NT2/D1 (cell line): Measurements from ENCODE around the gene CCDC88C.

Experiments
- YY1 ChIP-seq: IDR thresholded peaks from 2 replicates; pipeline ENCODE4 v1.6.1; 2011; ENCODE audit not compliant: insufficient read length, insufficient read depth
- ZNF274 ChIP-seq: IDR thresholded peaks from 2 replicates; pipeline ENCODE4 v1.6.1; 2011; ENCODE audit warnings: mild to moderate bottlenecking, low read depth, low read length

- TF ChIP-seq ZNF274, result no peak
- no peak for TF ChIP-seq YY1
Observed at GRCh38 chr14:91270188-91270587, 147.4 kb downstream of the CCDC88C start.
